Umbilical cord (tissue), 2 donors: ENCODE measurements around the gene RTN4RL2. TPM values are rescaled to one million over a fixed set of nuclear protein-coding genes. Genes with fewer than 3 reads are reported as not detected.

Source experiments
- DNase-seq: peaks from one replicate; pipeline ENCODE4 v3.0.0-alpha.2; 2015; ENCODE audit warnings: low spot score
- total RNA-seq: library from RNA; depleted of rRNA; stranded (reverse); fragments of >200 nt; gene quantifications from one replicate; pipeline ENCODE4 v1.2.3, GENCODE V29; 2014; ENCODE audit warnings: low replicate concordance; ENCODE audit not compliant: insufficient read depth

The RTN4RL2 gene
- total RNA-seq, 1 donor from 2014 or later: not detected

- no peak for DNase-seq
Measured at GRCh38 chr11:57480409-57481137, 20.2 kb downstream of the RTN4RL2 start.

GRCh38 chr11:57481315-57481714 lies 21.0 kb downstream of the RTN4RL2 start:
- DNase-seq: no peak

- no peak for DNase-seq
Measured at GRCh38 chr11:57481915-57482781, 21.8 kb downstream of the RTN4RL2 start.

DNA sequence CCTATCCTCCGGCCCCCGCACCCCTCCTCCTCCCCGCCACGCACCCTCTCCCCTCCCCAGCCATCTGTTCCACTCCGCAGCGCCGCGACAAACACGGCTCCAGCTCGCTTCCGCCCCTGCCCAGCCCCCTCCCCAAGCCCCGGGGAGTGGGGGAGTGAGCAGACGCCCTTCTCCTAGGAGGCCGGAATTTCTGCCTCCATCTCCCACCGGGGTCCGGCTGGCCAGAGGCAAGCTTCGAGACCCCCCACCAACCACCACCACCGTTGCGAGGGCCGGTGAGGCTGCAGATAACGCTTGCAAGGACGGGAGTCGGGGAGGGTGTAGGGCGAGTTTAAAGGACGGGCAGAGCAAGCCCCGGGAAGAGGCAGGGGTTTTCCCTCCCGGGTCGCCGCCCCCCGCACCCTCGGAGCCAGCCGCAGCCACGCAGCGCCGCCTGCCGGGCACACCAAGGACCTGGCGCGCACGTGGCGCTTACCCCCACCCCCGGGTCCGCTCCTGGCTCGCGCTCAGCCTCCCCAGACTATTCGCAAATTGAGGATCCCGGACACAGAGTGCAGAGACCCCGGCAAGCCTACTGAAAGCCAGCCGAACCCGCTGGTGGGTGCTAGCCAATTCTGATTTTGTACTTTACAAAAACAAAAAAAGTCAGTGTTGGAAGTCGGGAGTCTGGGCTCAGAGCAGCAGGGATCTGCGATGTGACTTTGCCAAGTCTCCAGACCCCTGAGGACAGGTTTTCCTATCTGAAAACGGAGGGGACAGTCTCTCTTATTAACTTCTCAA lies 22.6 kb downstream of the RTN4RL2 start:
- DNase-seq: no peak

- no peak for DNase-seq
Measured at GRCh38 chr11:57483562-57483918, 23.2 kb downstream of the RTN4RL2 start.

DNA sequence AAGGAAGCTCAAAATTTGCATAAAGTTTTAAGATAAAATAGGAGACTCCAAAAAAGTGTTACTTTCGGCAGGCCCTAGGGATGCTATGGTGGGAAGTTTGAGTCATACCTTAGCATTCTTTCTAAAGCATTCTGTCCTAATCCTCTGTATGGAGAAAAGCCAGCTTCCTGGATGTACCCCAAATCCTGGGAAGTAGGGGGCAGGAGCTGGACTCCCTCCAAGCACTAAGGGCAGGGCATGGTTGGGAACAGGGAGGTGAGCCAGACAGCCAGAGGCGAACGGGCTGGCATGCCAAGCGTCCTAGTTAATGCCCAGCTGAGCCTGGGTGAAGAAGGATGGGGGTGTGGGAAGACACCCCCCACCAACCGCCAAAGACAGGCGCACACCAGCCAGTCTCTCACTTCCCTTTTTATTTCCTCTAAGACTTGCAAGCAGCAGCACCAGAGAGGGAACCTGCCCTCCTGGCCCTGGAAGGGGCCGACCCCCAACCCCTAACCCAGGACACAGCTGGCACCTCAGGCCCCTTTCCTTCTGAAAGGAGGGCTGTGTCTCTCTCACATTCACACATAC lies 23.9 kb downstream of the RTN4RL2 start:
- no peak for DNase-seq

GRCh38 chr11:57485217-57485990 lies 25.1 kb downstream of the RTN4RL2 start:
- no peak for DNase-seq

- DNase-seq: no peak
Measured at GRCh38 chr11:57487021-57487778, 26.9 kb downstream of the RTN4RL2 start.

GRCh38 chr11:57487920-57488659 lies 27.8 kb downstream of the RTN4RL2 start:
- no peak for DNase-seq

- no peak for DNase-seq
Measured at GRCh38 chr11:57490456-57491248, 30.3 kb downstream of the RTN4RL2 start.

GRCh38 chr11:57491371-57492061 lies 31.2 kb downstream of the RTN4RL2 start:
- no peak for DNase-seq

GRCh38 chr11:57493507-57494503 lies 33.5 kb downstream of the RTN4RL2 start:
- DNase-seq: no peak

- no peak for DNase-seq
Measured at GRCh38 chr11:57496109-57496820, 35.9 kb downstream of the RTN4RL2 start.

DNA sequence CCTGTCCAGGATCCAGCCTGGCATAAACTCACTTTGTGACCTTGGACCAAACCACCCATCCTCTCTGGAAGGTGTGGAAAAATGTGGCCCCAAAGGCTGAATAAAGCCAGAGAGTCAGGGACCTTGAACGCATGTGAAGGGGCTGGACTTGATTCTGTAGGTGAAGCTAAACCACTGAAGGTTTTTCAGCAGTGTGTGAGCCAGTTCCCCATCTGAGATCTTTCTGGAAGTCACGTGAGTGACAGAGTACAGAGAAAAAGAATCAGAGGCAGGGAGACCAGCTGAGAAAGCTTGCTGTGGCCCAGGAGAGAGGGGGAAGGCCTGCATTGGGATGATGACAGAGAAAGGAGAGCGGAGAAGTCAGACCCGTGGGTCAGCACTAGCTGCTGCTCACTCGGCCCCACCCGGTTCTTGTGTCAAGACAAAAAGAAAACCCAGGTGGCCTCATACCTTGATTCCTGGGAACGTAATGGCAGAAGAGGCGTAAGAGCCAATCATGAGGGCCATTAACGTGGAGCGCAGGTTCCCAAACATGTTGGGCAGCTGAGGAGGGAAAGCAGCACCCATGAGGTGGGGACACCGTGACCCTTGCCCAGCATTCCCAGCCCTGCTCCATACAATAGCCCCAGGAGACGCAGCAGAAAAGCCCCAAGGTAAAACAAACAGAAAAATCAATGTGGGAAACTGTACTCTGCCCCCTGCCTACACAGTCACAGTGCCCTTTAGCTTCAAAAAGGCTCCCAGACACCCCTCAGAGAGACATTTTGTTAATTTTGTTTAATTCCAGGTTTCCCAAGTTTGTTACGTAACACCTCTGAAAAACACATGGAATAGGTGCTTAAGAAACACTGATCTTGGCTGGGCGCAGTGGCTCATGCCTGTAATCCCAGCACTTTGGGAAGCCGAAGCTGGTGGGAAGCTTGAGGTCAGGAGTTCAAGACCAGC lies 37.2 kb downstream of the RTN4RL2 start:
- DNase-seq: no peak

DNA sequence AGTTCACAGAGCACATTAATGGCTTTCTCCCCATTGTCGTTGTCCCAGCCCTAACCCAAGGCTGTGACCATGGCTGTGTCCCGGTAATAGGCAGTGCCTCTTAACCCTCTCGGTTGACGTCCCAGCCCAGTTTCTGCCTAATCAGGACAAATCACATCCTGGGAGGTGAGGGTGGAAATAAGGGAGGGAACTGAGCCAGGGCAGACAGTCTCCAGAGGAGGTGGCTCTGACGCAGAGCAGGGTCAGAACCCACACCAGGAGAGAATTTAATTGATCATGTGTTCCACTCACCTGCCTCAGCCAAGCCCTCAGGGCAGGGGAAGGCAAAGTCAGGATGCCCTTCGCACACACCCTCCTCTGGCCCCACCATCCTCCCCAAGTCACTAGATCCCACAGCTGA lies 38.2 kb downstream of the RTN4RL2 start:
- DNase-seq: no peak
